A673 (cell line): ENCODE measurements around the gene PLD2.

Source experiments
- EZH2 ChIP-seq: fragments of 200-600 bp; sonication (generic); IDR thresholded peaks from 2 replicates; pipeline ENCODE4 v1.6.1; 2017; ENCODE audit warnings: borderline replicate concordance, low read depth, mild to moderate bottlenecking, mixed read lengths, antibody characterized with exemption, low read length; ENCODE audit not compliant: poor library complexity, severe bottlenecking
- TF ChIP-seq, protein P1 (sequence below): fragments of 300-800, 200-600 bp; sonication (generic); conservative IDR thresholded peaks from 2 replicates; pipeline ENCODE4 v1.5.1; 2017; ENCODE audit warnings: low read depth, mild to moderate bottlenecking, antibody characterized with exemption, low read length, moderate library complexity, mixed read lengths

- TF ChIP-seq, protein P1, sequence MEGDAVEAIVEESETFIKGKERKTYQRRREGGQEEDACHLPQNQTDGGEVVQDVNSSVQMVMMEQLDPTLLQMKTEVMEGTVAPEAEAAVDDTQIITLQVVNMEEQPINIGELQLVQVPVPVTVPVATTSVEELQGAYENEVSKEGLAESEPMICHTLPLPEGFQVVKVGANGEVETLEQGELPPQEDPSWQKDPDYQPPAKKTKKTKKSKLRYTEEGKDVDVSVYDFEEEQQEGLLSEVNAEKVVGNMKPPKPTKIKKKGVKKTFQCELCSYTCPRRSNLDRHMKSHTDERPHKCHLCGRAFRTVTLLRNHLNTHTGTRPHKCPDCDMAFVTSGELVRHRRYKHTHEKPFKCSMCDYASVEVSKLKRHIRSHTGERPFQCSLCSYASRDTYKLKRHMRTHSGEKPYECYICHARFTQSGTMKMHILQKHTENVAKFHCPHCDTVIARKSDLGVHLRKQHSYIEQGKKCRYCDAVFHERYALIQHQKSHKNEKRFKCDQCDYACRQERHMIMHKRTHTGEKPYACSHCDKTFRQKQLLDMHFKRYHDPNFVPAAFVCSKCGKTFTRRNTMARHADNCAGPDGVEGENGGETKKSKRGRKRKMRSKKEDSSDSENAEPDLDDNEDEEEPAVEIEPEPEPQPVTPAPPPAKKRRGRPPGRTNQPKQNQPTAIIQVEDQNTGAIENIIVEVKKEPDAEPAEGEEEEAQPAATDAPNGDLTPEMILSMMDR = no peak
- TF ChIP-seq EZH2 = no peak
Measured at GRCh38 chr17:4859816-4860625, 53.1 kb downstream of the PLD2 start.
